CD1c-positive myeloid dendritic cell (primary cell): ENCODE results near the gene CARD19.
"Not testable (repeated sequence)": the region's sequence is repeated elsewhere in the genome, so short reads cannot be mapped to it uniquely, and the experiment has no call there.

ENCODE experiments used
- DNase-seq: peaks from one replicate; pipeline ENCODE4 v3.0.0-alpha.2; 2016; ENCODE audit errors: extremely low spot score

Gene CARD19

DNA sequence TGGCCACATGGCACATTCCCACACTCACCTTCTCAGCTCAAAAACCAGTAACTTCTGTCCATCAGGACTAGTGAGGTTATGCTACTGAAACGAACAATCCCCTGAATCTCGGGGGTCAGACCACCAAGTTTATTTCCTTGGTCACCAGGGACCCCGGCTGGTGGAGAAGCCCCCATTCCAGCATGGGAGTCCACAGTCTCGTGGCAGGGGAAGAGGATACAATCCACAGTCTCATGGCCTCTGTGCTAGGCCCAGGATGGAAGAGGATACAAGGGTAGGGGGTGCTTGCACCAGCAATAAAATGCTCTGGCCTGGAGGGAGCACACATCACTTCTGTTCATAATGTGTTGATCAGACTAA is 7.4 kb upstream of the CARD19 start:
- DNase-seq, result no peak

DNA sequence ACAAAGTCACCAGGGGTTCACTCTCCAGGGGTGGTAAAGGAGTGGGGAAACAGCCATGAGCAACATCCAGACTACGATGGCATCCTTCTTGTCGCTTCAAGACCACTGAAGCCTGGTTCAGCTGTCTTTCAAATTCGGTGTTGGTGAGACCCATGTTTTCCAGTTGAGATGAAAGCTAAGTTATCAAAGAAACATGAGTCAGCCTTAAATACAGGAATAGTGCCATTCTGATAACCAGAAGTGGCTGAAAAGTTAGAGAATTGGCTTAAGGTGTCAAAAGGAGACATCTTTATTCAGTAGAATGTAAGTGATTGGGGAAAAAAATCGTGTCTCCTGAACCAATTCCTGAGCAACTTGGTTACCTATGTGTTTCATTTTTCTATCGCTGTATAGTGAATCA is 7.0 kb upstream of the CARD19 start:
- no peak for DNase-seq

DNA sequence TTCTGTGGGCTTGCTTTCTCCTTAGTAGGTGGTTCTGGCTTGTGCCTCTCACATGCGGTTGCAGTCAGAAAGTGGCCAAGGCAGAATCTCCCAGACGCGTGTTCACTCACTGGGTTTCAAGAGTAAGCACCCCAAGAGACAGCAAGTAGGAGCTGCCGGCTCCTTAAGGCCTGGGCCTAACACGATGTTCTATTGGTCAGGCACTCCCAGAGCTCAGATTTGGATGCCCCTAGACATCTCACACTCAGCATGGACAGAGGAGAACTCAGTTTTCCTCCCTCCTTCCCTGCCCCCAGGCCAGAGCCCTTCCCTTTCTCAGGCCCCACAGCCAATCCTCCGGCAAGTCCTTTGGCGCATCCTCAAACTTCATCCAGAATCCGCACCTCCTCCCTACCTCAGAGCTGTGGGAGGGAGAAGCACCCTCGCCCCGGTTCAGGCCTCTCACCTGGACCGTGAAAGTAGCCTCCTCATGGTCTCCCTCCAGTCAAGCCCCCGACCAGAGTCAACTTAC is 6.5 kb upstream of the CARD19 start:
- DNase-seq, result no peak

GRCh38 chr9:93090091-93090655 is 5.8 kb upstream of the CARD19 start:
- DNase-seq, result no peak

DNA sequence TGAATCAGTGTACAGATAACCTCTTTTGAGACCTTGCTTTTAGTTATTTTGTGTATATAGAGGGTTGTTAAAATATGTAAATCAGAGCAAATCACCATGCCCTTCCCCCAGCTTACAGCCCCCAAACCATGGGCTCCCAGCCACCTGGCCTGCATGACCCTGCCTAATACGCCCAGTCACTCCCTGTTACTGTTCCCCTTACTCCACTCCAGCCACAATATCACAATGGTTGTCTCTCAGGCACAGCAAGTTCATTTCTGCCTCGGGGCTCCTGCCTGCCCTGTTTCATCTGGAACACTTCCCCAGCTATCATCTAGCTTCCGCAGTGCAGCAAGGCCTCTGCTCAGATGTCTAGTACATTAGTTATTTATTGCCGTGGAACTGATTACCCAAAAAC is 5.0 kb upstream of the CARD19 start:
- no peak for DNase-seq

DNA sequence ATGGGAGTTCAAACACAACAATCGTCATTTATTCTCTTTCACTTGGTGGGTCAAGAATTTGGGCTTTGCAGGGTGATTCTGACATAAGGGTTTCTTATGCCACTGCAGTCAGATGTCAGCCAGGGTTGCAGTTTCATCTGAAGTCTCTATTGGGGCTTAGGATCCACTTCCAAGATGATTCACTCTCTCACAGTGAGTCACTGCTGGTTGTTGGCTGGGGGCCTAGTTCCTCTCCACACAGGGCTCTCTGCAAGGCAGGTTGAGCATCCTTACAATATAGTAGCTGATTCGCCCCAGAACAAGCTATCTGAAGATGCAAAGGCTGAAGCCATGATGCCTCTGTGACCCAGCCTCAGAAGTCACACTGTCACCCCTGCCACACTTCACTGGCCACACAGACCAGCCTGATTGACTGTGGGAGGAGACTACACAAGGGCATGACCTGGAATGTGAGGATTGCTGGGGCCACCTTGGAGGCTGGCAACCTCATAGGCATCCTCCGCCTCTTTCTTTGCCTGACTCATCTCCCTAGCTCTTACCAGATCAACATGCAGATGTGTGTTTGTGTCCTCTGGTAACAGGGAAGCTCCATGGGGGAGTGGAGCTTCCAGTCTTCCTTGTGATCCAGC is 4.5 kb upstream of the CARD19 start:
- peak; percentile 63 for DNase-seq

GRCh38 chr9:93092251-93092991 is 3.6 kb upstream of the CARD19 start:
- no peak for DNase-seq

GRCh38 chr9:93093127-93093876 is 2.7 kb upstream of the CARD19 start:
- DNase-seq, result peak; percentile 66

- no peak for DNase-seq
Measured at GRCh38 chr9:93093877-93094657, 1.9 kb upstream of the CARD19 start.

- peak; percentile 80 for DNase-seq
Measured at GRCh38 chr9:93094658-93095204, 1.3 kb upstream of the CARD19 start.

- DNase-seq, result peak; percentile 100
Measured at GRCh38 chr9:93095205-93096130, 549 bp upstream of the CARD19 start.

GRCh38 chr9:93096811-93097382 is 880 bp downstream of the CARD19 start:
- DNase-seq, result no peak

GRCh38 chr9:93097511-93098201 is 1.6 kb downstream of the CARD19 start:
- DNase-seq, result peak; percentile 57

DNA sequence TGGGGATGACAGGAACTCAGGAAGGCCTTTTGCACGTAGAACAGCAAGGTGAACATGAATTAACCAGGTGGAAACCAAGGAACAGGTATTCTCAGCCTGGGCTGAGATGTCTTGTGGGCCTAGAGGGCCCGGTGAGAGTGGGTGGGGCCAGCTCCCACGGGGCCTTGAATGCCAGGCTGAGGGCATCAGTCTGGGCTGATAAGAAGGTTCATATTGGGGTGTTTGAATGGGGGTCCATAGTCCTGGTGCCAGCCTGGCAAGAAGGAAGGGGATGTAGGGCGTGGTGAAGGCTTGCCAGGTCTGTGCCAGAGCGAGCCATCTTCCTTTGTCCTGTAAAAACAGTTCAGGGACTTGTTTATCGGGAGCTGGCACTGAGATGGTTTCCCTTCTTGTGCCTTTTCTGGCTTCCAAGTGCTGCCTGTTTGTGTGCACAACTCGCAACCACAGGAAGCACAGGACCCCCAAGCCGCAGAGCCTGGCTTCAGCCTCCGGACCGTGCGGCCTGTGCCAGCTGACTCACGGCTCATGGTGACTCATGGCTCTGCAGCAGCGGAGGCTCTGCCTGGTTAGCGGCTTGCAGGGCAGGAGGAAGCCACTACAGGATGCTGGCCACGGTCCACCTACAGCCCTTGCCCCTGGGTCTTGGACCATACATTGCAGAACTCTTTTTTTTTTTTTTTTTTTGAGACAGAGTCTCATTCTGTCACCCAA is 2.4 kb downstream of the CARD19 start:
- peak; percentile 93 for DNase-seq

DNA sequence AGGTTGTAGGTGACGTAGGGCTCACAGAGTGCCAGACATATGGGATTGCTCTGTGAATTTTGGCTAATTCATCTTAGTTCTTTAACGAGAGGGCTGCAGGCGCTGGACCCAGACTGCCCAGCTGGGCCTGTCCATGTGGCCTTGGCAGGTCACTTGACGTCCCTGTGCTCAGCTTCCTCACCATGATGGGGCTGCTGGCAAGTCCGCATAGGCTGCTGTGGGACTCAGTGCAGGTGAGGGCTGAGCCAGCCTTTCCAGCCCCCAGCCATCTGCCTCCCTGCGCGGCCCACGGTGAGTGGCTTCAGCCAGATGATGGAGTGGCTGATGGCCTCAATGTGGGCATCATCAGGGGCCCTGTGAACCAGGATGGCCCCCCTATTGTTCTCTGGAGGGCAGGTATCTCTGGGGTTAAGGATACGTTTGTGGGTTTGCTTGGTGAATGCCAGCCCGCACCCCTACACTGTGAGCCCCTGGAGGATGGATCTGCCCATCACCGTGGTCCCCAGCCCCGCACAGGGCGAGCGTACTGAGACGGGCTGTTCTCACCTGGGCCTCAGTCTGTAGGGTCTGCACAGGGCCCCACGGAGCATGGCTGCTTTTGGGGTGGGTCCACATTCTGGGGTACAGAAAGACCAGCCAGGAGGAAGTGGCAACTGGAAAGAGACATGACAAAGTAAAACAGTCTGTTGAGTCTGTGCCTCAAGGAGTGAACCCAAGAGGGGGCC is 3.7 kb downstream of the CARD19 start:
- no peak for DNase-seq

GRCh38 chr9:93100276-93100636 is 4.2 kb downstream of the CARD19 start:
- DNase-seq, result no peak

DNA sequence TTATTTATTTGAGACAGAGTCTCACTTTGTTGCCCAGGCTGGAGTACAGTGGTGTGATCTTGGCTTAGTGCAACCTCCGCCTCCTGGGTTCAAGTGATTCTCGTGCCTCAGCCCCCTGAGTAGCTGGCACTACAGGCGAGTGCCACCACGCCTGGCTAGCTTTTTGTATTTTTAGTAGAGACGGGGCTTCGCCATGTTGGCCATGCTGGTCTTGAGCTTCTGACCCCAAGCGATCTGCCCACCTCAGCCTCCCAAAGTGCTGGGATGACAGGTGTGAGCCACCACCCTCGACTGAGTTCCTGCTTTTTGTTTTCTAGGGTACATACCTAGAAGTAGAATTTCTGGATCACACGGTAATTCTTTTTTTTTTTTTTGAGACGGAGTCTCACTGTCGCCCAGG is 5.1 kb downstream of the CARD19 start:
- not testable (repeated sequence) for DNase-seq

- no peak for DNase-seq
Measured at GRCh38 chr9:93105620-93106019, 9.6 kb downstream of the CARD19 start.
